Activated B cell treated with CpG ODN at 0.5 μM for 24 hours (primary cell): Measurements from ENCODE around the gene GFPT1. TPM values are rescaled to one million over a fixed set of nuclear protein-coding genes. Genes with fewer than 3 reads are reported as not detected.

ENCODE experiments used
- ATAC-seq: fragments of 200-7000 bp; cut with Tn5 transposase; one replicate; pipeline ENCODE4 v1.10.0; 2021; ENCODE audit warnings: low read depth, mild to moderate bottlenecking, moderate library complexity
- CTCF ChIA-PET: fragments of 350-600 bp; sonication (Branson Sonifier 250); formaldehyde crosslinking; loops from one replicate; lab custom pipeline; 2021; ENCODE audit warnings: antibody characterized with exemption; lab: Charles Lee
- POLR2A ChIA-PET: fragments of 350-600 bp; sonication (Branson Sonifier 250); formaldehyde crosslinking; loops from one replicate; lab custom pipeline; 2021; ENCODE audit warnings: antibody characterized with exemption; lab: Charles Lee
- DNase-seq: peaks from one replicate; pipeline ENCODE4 v3.0.0; 2022
- H3K27ac Mint-ChIP-seq: one replicate; pipeline ENCODE4 v1.8.0; 2020; ENCODE audit warnings: mixed read lengths
- H3K27me3 Mint-ChIP-seq: one replicate; pipeline ENCODE4 v1.8.0; 2021; ENCODE audit warnings: mixed read lengths
- H3K36me3 Mint-ChIP-seq: one replicate; pipeline ENCODE4 v1.8.0; 2021; ENCODE audit warnings: low read depth, mixed read lengths
- H3K4me1 Mint-ChIP-seq: one replicate; pipeline ENCODE4 v1.8.0; 2021; ENCODE audit warnings: mixed read lengths
- H3K4me3 Mint-ChIP-seq: one replicate; pipeline ENCODE4 v1.8.0; 2020; ENCODE audit warnings: mild to moderate bottlenecking, mixed read lengths
- H3K9me3 Mint-ChIP-seq: one replicate; pipeline ENCODE4 v1.8.0; 2020; ENCODE audit warnings: mixed read lengths
- intact Hi-C: fragments of 100-400 bp; cut with micrococcal nuclease; formaldehyde crosslinking; loops from one replicate; pipeline ENCODE4 v1.15.1; 2024
- total RNA-seq: library from RNA; stranded (reverse); gene quantifications from 2 replicates; pipeline ENCODE4 v1.2.3, GENCODE V29; 2022
- TF ChIP-seq, protein P1 (sequence below): fragments of 200-600 bp; IDR thresholded peaks from one replicate; pipeline ENCODE4 v1.8.0; 2022; ENCODE audit warnings: antibody characterized with exemption, mild to moderate bottlenecking

GFPT1 gene
- total RNA-seq, 1 donor from 2014 or later, result 14.9 TPM

DNA sequence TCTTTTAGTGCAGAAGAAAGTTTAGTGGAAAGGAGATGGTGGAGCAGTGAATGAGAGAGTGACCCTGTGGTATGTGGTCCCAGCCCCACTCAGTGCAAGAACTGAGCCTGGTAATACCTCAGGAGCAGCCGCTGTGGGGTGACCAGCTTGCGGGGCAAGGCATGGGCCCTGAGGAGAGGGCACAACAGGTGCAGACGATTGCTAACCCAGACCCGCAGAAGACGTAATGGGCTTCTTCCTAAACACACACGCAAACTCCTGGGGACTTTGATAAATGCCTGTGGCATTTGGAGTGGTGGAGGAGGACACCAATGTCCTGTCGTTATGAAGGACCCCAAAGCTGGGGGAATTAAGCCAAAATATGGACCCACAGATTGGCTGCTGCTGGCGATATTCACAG is 78.7 kb downstream of the GFPT1 start:
- Mint-ChIP-seq H3K4me3 (peak overlapping the region; percentile 5), H3K27me3 (peaks cover 19% of the 10 kb centered on the region), H3K9me3 (peaks cover 2% of the 10 kb centered on the region), H3K27ac (no peak overlapping the region), H3K36me3 (peaks cover 2% of the 10 kb centered on the region), H3K4me1 (peaks cover 33% of the 10 kb centered on the region)
- CTCF ChIA-PET, result interaction anchor here (1.3 kb wide), 1 partner anchor 842 kb away, joined by 3 read pairs; no protein-coding TSS in a partner anchor
- intact Hi-C loops, result no loop called here
- TF ChIP-seq, protein P1, sequence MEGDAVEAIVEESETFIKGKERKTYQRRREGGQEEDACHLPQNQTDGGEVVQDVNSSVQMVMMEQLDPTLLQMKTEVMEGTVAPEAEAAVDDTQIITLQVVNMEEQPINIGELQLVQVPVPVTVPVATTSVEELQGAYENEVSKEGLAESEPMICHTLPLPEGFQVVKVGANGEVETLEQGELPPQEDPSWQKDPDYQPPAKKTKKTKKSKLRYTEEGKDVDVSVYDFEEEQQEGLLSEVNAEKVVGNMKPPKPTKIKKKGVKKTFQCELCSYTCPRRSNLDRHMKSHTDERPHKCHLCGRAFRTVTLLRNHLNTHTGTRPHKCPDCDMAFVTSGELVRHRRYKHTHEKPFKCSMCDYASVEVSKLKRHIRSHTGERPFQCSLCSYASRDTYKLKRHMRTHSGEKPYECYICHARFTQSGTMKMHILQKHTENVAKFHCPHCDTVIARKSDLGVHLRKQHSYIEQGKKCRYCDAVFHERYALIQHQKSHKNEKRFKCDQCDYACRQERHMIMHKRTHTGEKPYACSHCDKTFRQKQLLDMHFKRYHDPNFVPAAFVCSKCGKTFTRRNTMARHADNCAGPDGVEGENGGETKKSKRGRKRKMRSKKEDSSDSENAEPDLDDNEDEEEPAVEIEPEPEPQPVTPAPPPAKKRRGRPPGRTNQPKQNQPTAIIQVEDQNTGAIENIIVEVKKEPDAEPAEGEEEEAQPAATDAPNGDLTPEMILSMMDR, result no peak
- POLR2A ChIA-PET, result no interaction called here
- DNase-seq (no peak), ATAC-seq (no peak)

DNA sequence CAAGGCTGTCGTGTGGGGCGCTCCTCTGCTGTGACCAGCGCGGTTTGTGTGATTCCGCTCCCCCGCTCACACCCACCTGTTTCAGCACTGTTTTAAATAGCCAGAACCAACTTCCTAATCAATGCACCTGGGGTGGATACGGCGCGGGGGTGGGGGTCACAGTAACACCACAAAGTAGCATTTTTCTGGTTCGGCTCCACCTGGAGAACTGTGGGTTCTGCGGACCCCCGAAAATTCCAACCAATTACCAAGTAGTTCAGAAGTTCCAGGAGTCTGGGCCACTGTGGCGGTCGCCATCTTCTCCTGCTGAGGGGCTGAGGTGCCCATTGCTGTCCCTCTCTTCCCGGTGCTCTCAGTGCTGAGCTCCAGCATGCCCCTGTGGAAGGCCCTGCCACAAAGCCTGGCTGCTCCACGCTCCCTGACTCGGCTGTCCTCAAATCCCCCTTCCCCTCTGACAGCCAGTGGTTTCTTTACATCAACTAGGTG is 79.4 kb downstream of the GFPT1 start:
- TF ChIP-seq, protein P1, result no peak
- peaks cover 22% of the 10 kb centered on the region for H3K27me3 Mint-ChIP-seq
- no peak overlapping the region for H3K27ac Mint-ChIP-seq
- ATAC-seq (no peak), DNase-seq (no peak)
- intact Hi-C loops, result loop anchor here (1.0 kb wide), 4 partner anchors 294 to 844 kb away; partner anchors contain the start of genes ANTXR1, APLF and FBXO48
- no peaks in the 10 kb centered on the region for H3K9me3 Mint-ChIP-seq
- ChIA-PET CTCF (interaction anchor here (0.7 to 2.4 kb wide), 4 partner anchors 9 to 842 kb away, joined by 3 to 11 read pairs (median 3); no protein-coding TSS in a partner anchor), POLR2A (no interaction called here)
- no peaks in the 10 kb centered on the region for H3K36me3 Mint-ChIP-seq
- H3K4me1 Mint-ChIP-seq, result peaks cover 33% of the 10 kb centered on the region
- peak overlapping the region; percentile 81 for H3K4me3 Mint-ChIP-seq

DNA sequence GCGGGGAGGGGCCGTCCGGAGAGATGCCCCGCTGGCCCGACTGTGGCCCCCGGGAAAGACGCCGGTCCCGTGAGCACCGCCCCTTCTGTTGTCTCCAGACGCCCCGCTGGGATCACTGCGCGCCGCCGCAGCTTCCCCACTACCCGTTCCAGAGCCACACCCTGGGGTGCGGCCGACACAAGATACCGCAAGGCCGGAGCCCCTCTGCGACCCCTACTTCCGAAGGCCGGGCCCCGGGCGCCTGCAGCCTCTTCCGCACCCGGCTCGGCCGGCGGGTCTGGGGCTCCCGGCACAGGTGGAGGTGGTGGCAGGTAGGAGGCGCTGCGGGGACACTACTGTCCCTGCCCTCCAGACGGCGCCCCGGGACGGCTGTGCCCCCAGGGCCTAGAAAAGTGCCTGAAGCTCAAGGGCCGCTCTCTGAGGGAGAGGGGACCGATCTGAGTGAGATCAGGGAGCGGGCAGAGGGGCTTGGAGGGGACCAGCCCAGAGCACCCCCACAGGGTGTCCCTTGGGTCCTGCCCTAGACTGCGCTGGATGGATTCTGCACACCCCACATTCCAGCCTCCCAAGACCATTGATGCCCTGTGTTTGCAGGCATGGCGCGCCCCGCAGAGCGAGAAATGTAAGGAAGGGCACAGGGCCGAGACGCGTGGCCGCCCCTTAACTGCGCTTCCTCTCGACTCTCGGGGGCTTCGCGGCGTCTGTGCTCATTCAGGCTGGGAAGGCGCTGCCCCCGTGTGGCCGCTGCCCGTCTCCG is 80.0 kb downstream of the GFPT1 start:
- Mint-ChIP-seq H3K4me1 (peaks cover 33% of the 10 kb centered on the region), H3K9me3 (no peaks in the 10 kb centered on the region), H3K27me3 (peaks cover 26% of the 10 kb centered on the region), H3K27ac (no peak overlapping the region), H3K36me3 (no peaks in the 10 kb centered on the region), H3K4me3 (peak overlapping the region; percentile 81)
- ChIA-PET CTCF (interaction anchor here (0.7 to 2.4 kb wide), 5 partner anchors 10 to 841 kb away, joined by 3 to 11 read pairs (median 3); no protein-coding TSS in a partner anchor), POLR2A (no interaction called here)
- intact Hi-C loops, result loop anchor here (1.0 kb wide), 4 partner anchors 294 to 844 kb away; partner anchors contain the start of genes ANTXR1, APLF and FBXO48
- DNase-seq (peak; percentile 70), ATAC-seq (peak; percentile 92)
- TF ChIP-seq, protein P1, result no peak

DNA sequence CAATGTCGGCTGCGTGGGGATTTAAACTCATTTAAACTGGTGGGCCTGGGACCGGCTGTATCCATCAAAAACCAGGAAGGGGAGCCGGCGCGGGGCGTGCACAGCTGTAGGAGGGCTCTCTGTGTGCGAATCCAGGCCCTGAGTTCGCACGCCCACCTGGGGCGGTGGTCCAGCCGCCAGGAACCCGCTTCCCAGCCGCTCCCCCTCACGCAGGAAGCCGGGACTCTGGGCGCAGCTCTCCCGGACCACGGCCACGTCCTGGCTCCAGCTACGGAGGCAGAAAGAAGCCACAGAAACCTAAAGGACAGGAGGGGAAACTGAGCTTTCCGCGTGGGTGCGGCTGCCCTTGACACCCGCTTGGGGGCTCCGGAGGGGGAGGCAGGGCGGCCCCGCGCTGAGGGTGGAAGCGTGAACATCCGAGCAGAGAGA is 80.6 kb downstream of the GFPT1 start:
- ChIA-PET POLR2A (no interaction called here), CTCF (interaction anchor here (0.8 to 2.4 kb wide), 5 partner anchors 10 to 843 kb away, joined by 3 to 11 read pairs (median 5); no protein-coding TSS in a partner anchor)
- TF ChIP-seq, protein P1, result no peak
- no peak for ATAC-seq
- H3K9me3 Mint-ChIP-seq, result no peaks in the 10 kb centered on the region
- peaks cover 28% of the 10 kb centered on the region for H3K27me3 Mint-ChIP-seq
- peak overlapping the region; percentile 81 for H3K4me3 Mint-ChIP-seq
- DNase-seq, result no peak
- no peaks in the 10 kb centered on the region for H3K36me3 Mint-ChIP-seq
- no peak overlapping the region for H3K27ac Mint-ChIP-seq
- intact Hi-C loops, result no loop called here
- peaks cover 33% of the 10 kb centered on the region for H3K4me1 Mint-ChIP-seq
